Transverse colon (tissue), 4 donors: ENCODE data around the gene SEC24C. TPM values are rescaled to one million over a fixed set of nuclear protein-coding genes. Genes with fewer than 3 reads are reported as not detected.
A peak's percentile ranks its signal among the peaks of the same experiment; 100 is the strongest.

ENCODE experiments used
- DNase-seq: peaks from one replicate; pipeline ENCODE4 v3.0.0-alpha.2; 2019
- H3K27ac ChIP-seq, 4 donors: fragments of 200-600 bp; sonication (generic); 2 replicates each; pipeline ENCODE4 v1.5.1; 2016 to 2018; ENCODE audit warnings: inconsistent platforms in 4 of 4
- H3K27me3 ChIP-seq: fragments of 200-600 bp; sonication (generic); 2 replicates; pipeline ENCODE4 v1.5.1; 2017; ENCODE audit warnings: inconsistent platforms
- H3K36me3 ChIP-seq, 4 donors: fragments of 200-600 bp; sonication (generic); 2 replicates each; pipeline ENCODE4 v1.5.1; 2017 to 2019; ENCODE audit warnings: inconsistent platforms in 4 of 4
- H3K4me1 ChIP-seq, 4 donors: fragments of 200-600 bp; sonication (generic); 2 replicates each; pipeline ENCODE4 v1.5.1; 2017 to 2020; ENCODE audit warnings: inconsistent platforms in 4 of 4
- H3K4me3 ChIP-seq, 4 donors: fragments of 200-600 bp; sonication (generic); 1 replicate in 1 of 4; 2 replicates in 3 of 4; pipeline versions ENCODE4 v1.5.1 to v1.6.1; 2017 to 2019; ENCODE audit warnings: inconsistent platforms in 4 of 4
- H3K9me3 ChIP-seq, 2 donors: fragments of 200-600 bp; sonication (generic); 2 replicates each; pipeline ENCODE4 v1.5.1; 2017 to 2019; ENCODE audit warnings: inconsistent platforms in 2 of 2
- CTCF ChIP-seq, 5 experiments: fragments of 200-600 bp in 3 of 5; fragments of 450-650 bp in 2 of 5; sonication (generic) in 3 of 5; IDR thresholded peaks; 1 replicate in 2 of 5; 2 replicates in 3 of 5; pipeline ENCODE4 v1.5.1; 2016 to 2017; ENCODE audit warnings: antibody characterized with exemption in 5 of 5, inconsistent platforms in 3 of 5, mild to moderate bottlenecking in 2 of 5, moderate library complexity in 1 of 5
- EP300 ChIP-seq: sonication (generic); formaldehyde crosslinking; IDR thresholded peaks from one replicate; pipeline ENCODE4 v1.6.1; 2017; ENCODE audit warnings: antibody characterized with exemption, low read depth
- POLR2A ChIP-seq: fragments of 450-650 bp; IDR thresholded peaks from one replicate; pipeline ENCODE4 v1.6.1; 2016; ENCODE audit warnings: antibody characterized with exemption, mild to moderate bottlenecking, moderate library complexity
- POLR2AphosphoS5 ChIP-seq, 3 donors: sonication (generic); formaldehyde crosslinking; IDR thresholded peaks; one replicate each; pipeline ENCODE4 v1.6.1; 2016; ENCODE audit warnings: antibody characterized with exemption in 3 of 3
- WGBS, 2 donors: methylation state at CpG; one replicate each; pipeline ENCODE4 v1.1.5; 2018; ENCODE audit warnings: low coverage in 1 of 2; 5-methylcytosine and 5-hydroxymethylcytosine counted together
- in situ Hi-C, 4 donors: fragments of 200-750 bp; cut with MboI; loops; one replicate each; pipeline versions ENCODE4 v1.15.0 to v1.15.1; 2017; ENCODE audit warnings: low sequenced_read_pairs in 3 of 4, low pct_ligation_motif_present in 1 of 4, low pct_unique_long_range_greater_than_20kb in 1 of 4
- intact Hi-C: fragments of 100-400 bp; cut with DNase I; formaldehyde crosslinking; loops from one replicate; pipeline ENCODE4 v1.15.1; 2023; ENCODE audit warnings: low total_unique reads
- total RNA-seq, 4 donors: library from RNA; depleted of rRNA; stranded (reverse); fragments of >200 nt; gene quantifications; one replicate each; pipeline ENCODE4 v1.1.0, GENCODE V29; 2016

Gene SEC24C
- total RNA-seq, 4 donors from 2014 or later, result 46.7 to 104 (median 80.2) TPM

GRCh38 chr10:73756183-73756582, 12.0 kb downstream of the SEC24C start:
- Histone ChIP-seq H3K9me3 (no peaks in the 10 kb centered on the region), H3K27ac (no peak overlapping the region), H3K4me1 (no peaks in the 10 kb centered on the region), H3K4me3 (no peak overlapping the region), H3K36me3 (peaks cover 0 to 61% (median 28%) of the 10 kb centered on the region in 4 donors), H3K27me3 (no peaks in the 10 kb centered on the region)
- DNase-seq, result no peak
- intact Hi-C loops, result no loop called here
- in situ Hi-C loops, result no loop called here
- 88% methylated on average over 1 of the region's 1 CpG; no CpG with 5 or more reads in 1 of the 2 donors for WGBS, 2 donors
- TF ChIP-seq POLR2A (no peak), CTCF (IDR thresholded peaks at IDR 0.05) (no peak), EP300 (no peak), POLR2AphosphoS5 (IDR thresholded peaks at IDR 0.05) (no peak)

- no peak for TF ChIP-seq POLR2AphosphoS5 (IDR thresholded peaks at IDR 0.05)
- TF ChIP-seq EP300, result no peak
- no peak for TF ChIP-seq CTCF (IDR thresholded peaks at IDR 0.05)
- TF ChIP-seq POLR2A, result no peak
- WGBS, 2 donors, result 75 to 83% methylated on average over 9 of the region's 9 CpGs
Measured at GRCh38 chr10:73758704-73759511, 14.7 kb downstream of the SEC24C start.

GRCh38 chr10:73759512-73760115, 15.4 kb downstream of the SEC24C start:
- intact Hi-C loops (no loop called here), in situ Hi-C loops (no loop called here)
- no peak for TF ChIP-seq EP300
- TF ChIP-seq POLR2AphosphoS5 (IDR thresholded peaks at IDR 0.05), result no peak
- no peak for TF ChIP-seq CTCF (IDR thresholded peaks at IDR 0.05)
- no peak for TF ChIP-seq POLR2A
- WGBS, 2 donors, result 85% methylated on average over 5 of the region's 5 CpGs; no CpG with 5 or more reads in 1 of the 2 donors
- no peaks in the 10 kb centered on the region for H3K9me3 ChIP-seq
- no peak overlapping the region for H3K4me3 ChIP-seq
- H3K27me3 ChIP-seq, result no peaks in the 10 kb centered on the region
- peaks cover 0 to 62% (median 27%) of the 10 kb centered on the region in 4 donors for H3K36me3 ChIP-seq
- H3K27ac ChIP-seq, result no peak overlapping the region
- DNase-seq, result peak; percentile 43
- no peaks in the 10 kb centered on the region for H3K4me1 ChIP-seq

More at GRCh38 chr10:73758704-73759511, 14.7 kb downstream of the SEC24C start:
- Histone ChIP-seq H3K4me3 (no peak overlapping the region), H3K9me3 (no peaks in the 10 kb centered on the region), H3K27me3 (no peaks in the 10 kb centered on the region), H3K27ac (no peak overlapping the region), H3K4me1 (no peaks in the 10 kb centered on the region), H3K36me3 (peaks cover 0 to 61% (median 29%) of the 10 kb centered on the region in 4 donors)
- intact Hi-C loops (no loop called here), in situ Hi-C loops (no loop called here)
- DNase-seq, result no peak

- peaks cover 0 to 79% (median 35%) of the 10 kb centered on the region in 4 donors for H3K36me3 ChIP-seq
- H3K27ac ChIP-seq, result no peak overlapping the region
- H3K4me1 ChIP-seq, result no peaks in the 10 kb centered on the region
- no peak overlapping the region for H3K4me3 ChIP-seq
- in situ Hi-C loops (no loop called here), intact Hi-C loops (no loop called here)
- WGBS, 2 donors, result 90 to 91% methylated on average over 1 of the region's 1 CpG
- TF ChIP-seq EP300, result no peak
- no peak for TF ChIP-seq CTCF (IDR thresholded peaks at IDR 0.05)
- no peak for TF ChIP-seq POLR2AphosphoS5 (IDR thresholded peaks at IDR 0.05)
- TF ChIP-seq POLR2A, result no peak
- no peaks in the 10 kb centered on the region for H3K27me3 ChIP-seq
- DNase-seq, result no peak
- no peaks in the 10 kb centered on the region for H3K9me3 ChIP-seq
Measured at GRCh38 chr10:73761781-73762180, 17.6 kb downstream of the SEC24C start.
